Testis (tissue), 3 donors: Measurements from ENCODE around the gene MPV17L. TPM values are rescaled to one million over a fixed set of nuclear protein-coding genes. Genes with fewer than 3 reads are reported as not detected.
"Not testable (repeated sequence)": the region's sequence is repeated elsewhere in the genome, so short reads cannot be mapped to it uniquely, and the experiment has no call there.

Experiments
- DNase-seq: peaks from one replicate; pipeline ENCODE4 v3.0.0-alpha.2; 2019
- H3K27ac ChIP-seq, 2 donors: fragments of 200-600 bp; sonication (generic); one replicate each; pipeline ENCODE4 v1.5.1; 2019
- H3K27me3 ChIP-seq: fragments of 200-600 bp; sonication (generic); one replicate; pipeline ENCODE4 v1.5.1; 2019
- H3K36me3 ChIP-seq: fragments of 200-600 bp; sonication (generic); one replicate; pipeline ENCODE4 v1.5.1; 2017; ENCODE audit warnings: low read depth; ENCODE audit errors: missing control alignments
- H3K4me1 ChIP-seq: fragments of 200-600 bp; sonication (generic); one replicate; pipeline ENCODE4 v1.5.1; 2019
- H3K4me3 ChIP-seq, 2 donors: fragments of 200-600 bp; sonication (generic); one replicate each; pipeline ENCODE4 v1.5.1; 2017 to 2019
- H3K9me3 ChIP-seq: fragments of 200-600 bp; sonication (generic); one replicate; pipeline ENCODE4 v1.5.1; 2017
- POLR2A ChIP-seq: fragments of 450-650 bp; IDR thresholded peaks from one replicate; pipeline ENCODE4 v1.6.1; 2017; ENCODE audit warnings: antibody characterized with exemption, mild to moderate bottlenecking, moderate library complexity
- WGBS, 2 donors: methylation state at CpG; one replicate each; pipeline ENCODE4 v1.1.5; 2018; 5-methylcytosine and 5-hydroxymethylcytosine counted together
- intact Hi-C: fragments of 100-400 bp; cut with DNase I; formaldehyde crosslinking; loops from one replicate; pipeline ENCODE4 v1.15.1; 2023; ENCODE audit warnings: low total_unique reads
- polyA plus RNA-seq: library from polyadenylated mRNA; stranded (reverse); fragments of 350-450 nt; fragmentation: Illumina TruSeq; extraction: RNeasy Lipid Tissue Mini Kit (QIAGEN cat#74804); gene quantifications from one replicate; pipeline ENCODE4 v1.2.3, GENCODE V29; 2014; ENCODE audit warnings: low read depth, low replicate concordance; ENCODE audit not compliant: insufficient read depth
- total RNA-seq, 2 donors: library from RNA; depleted of rRNA; stranded (reverse); fragments of >200 nt; gene quantifications; one replicate each; pipeline ENCODE4 v1.2.3, GENCODE V29; 2016
- TF ChIP-seq, protein P1 (sequence below), 3 experiments: fragments of 450-650 bp in 2 of 3; fragments of 200-600 bp in 1 of 3; sonication (generic) in 1 of 3; IDR thresholded peaks; one replicate each; pipeline ENCODE4 v1.5.1; 2016 to 2019; ENCODE audit warnings: antibody characterized with exemption in 3 of 3, mild to moderate bottlenecking in 2 of 3, moderate library complexity in 1 of 3

MPV17L gene
- total and polyA plus RNA-seq, 3 donors from 2014 or later, result 3.7 to 12.5 (median 9.5) TPM

DNA sequence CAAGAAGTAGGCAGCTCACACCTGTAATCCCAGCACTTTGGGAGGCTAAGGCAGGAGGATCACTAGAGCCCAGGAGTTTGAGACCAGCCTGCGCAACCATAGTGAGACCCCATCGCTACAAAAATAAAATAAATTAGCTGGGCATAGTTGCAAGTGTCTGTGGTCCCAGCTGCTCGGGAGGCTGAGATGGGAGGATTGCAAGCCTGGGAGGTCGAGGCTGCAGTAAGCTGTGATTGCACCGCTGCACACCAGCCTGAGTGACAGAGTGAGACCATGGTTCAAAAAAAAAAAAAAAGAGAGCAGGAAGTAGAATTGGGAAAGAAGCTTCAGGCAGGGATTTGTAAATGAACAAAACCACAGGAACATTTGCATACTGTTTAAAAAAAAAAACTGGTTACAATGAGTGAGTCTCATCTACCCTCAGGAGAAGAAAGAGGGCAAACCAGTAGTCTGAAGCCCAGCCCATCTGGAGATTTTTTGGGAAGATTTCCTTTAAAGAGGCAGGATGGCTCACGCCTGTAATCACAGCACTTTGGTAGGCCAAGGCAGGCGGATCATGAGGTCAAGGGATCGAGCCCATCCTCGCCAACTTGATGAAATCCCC lies 7.9 kb downstream of the MPV17L start:
- Histone ChIP-seq H3K36me3 (no peaks in the 10 kb centered on the region), H3K27me3 (no peaks in the 10 kb centered on the region), H3K4me3 (no peak overlapping the region), H3K27ac (no peak overlapping the region), H3K4me1 (peaks cover 8% of the 10 kb centered on the region), H3K9me3 (no peaks in the 10 kb centered on the region)
- intact Hi-C loops, result no loop called here
- no peak for DNase-seq
- no peak for TF ChIP-seq POLR2A
- TF ChIP-seq, protein P1, sequence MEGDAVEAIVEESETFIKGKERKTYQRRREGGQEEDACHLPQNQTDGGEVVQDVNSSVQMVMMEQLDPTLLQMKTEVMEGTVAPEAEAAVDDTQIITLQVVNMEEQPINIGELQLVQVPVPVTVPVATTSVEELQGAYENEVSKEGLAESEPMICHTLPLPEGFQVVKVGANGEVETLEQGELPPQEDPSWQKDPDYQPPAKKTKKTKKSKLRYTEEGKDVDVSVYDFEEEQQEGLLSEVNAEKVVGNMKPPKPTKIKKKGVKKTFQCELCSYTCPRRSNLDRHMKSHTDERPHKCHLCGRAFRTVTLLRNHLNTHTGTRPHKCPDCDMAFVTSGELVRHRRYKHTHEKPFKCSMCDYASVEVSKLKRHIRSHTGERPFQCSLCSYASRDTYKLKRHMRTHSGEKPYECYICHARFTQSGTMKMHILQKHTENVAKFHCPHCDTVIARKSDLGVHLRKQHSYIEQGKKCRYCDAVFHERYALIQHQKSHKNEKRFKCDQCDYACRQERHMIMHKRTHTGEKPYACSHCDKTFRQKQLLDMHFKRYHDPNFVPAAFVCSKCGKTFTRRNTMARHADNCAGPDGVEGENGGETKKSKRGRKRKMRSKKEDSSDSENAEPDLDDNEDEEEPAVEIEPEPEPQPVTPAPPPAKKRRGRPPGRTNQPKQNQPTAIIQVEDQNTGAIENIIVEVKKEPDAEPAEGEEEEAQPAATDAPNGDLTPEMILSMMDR (IDR thresholded peaks at IDR 0.05), result no peak
- 91 to 92% methylated on average over 9 of the region's 9 CpGs for WGBS, 2 donors

DNA sequence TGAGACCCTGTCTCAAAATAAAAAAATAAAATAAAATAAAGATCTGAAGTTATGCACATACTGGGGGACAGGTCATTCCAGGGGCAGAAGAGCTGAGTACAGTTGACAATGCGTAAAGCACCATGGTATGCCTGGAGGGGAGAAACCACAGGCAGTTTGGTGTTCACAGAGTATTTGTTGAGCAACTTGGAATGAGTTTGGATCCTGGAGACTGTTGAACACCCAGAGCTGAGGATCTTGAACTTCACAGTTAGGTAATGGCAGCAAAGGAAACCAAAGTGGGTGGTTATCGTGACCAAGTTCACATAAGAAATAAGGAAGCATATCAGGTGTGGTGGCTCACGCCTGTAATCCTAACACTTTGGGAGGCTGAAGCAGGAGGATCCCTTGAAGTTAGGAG lies 8.5 kb downstream of the MPV17L start:
- H3K4me1 ChIP-seq, H3K9me3 ChIP-seq, intact Hi-C loops, DNase-seq, H3K4me3 ChIP-seq, H3K36me3 ChIP-seq, H3K27me3 ChIP-seq: not testable (repeated sequence)
- 87 to 90% methylated on average over 3 of the region's 3 CpGs for WGBS, 2 donors
- H3K27ac ChIP-seq, result peak overlapping the region in 1 of 2 donors; percentile 74

DNA sequence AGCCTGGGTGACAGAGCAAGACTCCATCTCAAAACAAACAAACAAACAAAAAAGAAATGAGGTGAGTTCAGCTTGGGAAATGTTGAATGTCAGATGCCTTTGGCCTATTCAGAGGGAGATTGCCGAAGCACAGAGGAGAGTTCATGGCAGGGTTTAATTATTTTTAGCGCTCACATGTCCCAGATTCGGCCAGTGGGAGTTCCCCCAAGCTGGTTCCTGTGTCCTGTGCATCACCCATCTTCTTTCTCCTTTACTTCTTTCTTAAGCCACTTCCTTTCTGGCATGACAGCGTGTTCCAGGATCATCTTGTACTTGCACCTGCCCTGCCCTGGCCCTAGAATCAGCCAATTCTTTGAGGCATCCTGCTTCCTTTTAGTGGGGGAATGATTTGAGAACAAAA lies 9.2 kb downstream of the MPV17L start:
- no peak overlapping the region for H3K4me3 ChIP-seq
- H3K4me1 ChIP-seq, result peaks cover 8% of the 10 kb centered on the region
- WGBS, 2 donors, result 19 to 42% methylated on average over 4 of the region's 4 CpGs
- peak overlapping the region; percentile 11 to 74 for H3K27ac ChIP-seq
- TF ChIP-seq, protein P1 (IDR thresholded peaks at IDR 0.05), result no peak
- TF ChIP-seq POLR2A, result no peak
- intact Hi-C loops, result no loop called here
- H3K9me3 ChIP-seq, result no peaks in the 10 kb centered on the region
- peak; percentile 77 for DNase-seq
- H3K27me3 ChIP-seq, result no peaks in the 10 kb centered on the region
- H3K36me3 ChIP-seq, result no peaks in the 10 kb centered on the region

DNA sequence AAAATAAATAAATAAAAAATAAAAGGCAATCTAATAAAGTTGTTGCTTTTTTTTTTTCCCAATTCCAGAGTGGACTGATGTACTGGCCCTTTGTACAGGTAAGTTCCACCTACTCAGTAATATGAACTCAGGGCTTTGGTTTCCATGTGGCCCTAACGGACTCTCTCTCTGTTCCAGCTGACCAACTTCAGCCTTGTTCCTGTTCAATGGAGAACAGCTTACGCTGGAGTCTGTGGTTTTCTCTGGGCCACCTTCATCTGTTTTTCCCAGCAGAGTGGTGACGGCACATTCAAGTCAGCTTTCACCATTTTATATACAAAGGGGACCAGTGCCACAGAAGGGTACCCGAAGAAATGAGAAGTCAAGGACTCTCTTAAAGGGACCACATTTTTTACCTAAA lies 12.2 kb downstream of the MPV17L start:
- DNase-seq, H3K27ac ChIP-seq, H3K4me3 ChIP-seq, H3K4me1 ChIP-seq, H3K27me3 ChIP-seq, H3K36me3 ChIP-seq, intact Hi-C loops, H3K9me3 ChIP-seq: not testable (repeated sequence)
- WGBS, 2 donors, result 85 to 89% methylated on average over 4 of the region's 4 CpGs

DNA sequence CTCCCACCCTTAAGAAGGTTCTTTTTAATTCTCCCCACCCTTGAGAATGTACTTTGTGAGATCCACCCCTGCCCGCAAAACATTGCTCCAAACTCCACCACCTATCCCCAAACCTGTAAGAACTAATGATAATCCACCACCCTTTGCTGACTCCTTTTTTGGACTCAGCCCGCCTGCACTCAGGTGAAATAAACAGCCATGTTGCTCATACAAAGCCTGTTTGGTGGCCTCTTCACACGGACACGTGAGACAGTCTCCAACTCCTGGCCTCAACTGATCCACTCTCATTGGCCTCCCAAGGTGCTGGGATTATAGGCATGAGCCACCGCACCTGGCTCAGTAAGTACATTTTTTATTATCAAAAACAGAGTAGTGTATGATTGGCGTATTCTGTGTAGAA lies 13.9 kb downstream of the MPV17L start:
- H3K27ac ChIP-seq, H3K9me3 ChIP-seq, H3K4me1 ChIP-seq, H3K27me3 ChIP-seq, DNase-seq, H3K4me3 ChIP-seq, H3K36me3 ChIP-seq, intact Hi-C loops: not testable (repeated sequence)
- 86 to 98% methylated on average over 6 of the region's 6 CpGs for WGBS, 2 donors

DNA sequence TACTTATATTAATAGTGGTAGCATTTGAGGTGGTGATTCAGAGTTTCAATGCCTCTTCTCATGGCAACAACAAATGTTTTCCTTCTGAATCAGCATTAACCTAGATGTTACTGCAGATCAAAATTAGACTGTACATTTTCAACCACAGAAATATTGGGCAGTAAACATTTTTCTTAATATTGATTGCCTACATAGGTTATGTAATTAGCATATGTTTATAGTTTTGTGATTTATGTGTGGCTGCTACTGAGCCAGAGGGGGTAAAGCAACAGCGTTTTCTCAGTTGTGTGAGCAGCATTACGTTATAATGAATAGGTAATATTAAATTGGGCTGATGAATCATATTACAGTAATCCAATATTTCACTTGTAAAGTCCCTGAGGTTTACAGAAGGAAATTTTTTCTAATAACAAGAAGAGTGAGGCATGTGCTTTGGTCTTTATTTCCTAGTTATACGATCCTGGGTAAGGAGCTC lies 20.0 kb downstream of the MPV17L start:
- no peak overlapping the region for H3K27ac ChIP-seq
- H3K27me3 ChIP-seq, result no peaks in the 10 kb centered on the region
- WGBS, 2 donors, result 81% methylated on average over 3 of the region's 3 CpGs
- H3K9me3 ChIP-seq, result no peaks in the 10 kb centered on the region
- H3K4me1 ChIP-seq, result no peaks in the 10 kb centered on the region
- TF ChIP-seq, protein P1 (IDR thresholded peaks at IDR 0.05), result no peak
- TF ChIP-seq POLR2A, result no peak
- no peaks in the 10 kb centered on the region for H3K36me3 ChIP-seq
- DNase-seq, result no peak
- no peak overlapping the region for H3K4me3 ChIP-seq
- intact Hi-C loops, result no loop called here
